Endothelial cell of umbilical vein (primary cell): Measurements from ENCODE around the gene IQGAP2. TPM values are rescaled to one million over a fixed set of nuclear protein-coding genes. Genes with fewer than 3 reads are reported as not detected.

Experiments used
- BruUV-seq: library from RNA; stranded (reverse); fragments of 400-500 nt; replicated peaks from 2 replicates; lab custom pipeline; 2021; lab: Mats Ljungman, UMichigan
- CTCF ChIA-PET: fragments of 300-600, 350-600 bp; sonication (Branson Sonifier 250); formaldehyde crosslinking; loops from one replicate; lab custom pipeline; 2021; ENCODE audit warnings: antibody characterized with exemption, inconsistent platforms; lab: Charles Lee
- POLR2A ChIA-PET: fragments of 300-600, 350-600 bp; sonication (Branson Sonifier 250); formaldehyde crosslinking; loops from one replicate; lab custom pipeline; 2021; ENCODE audit warnings: antibody characterized with exemption, inconsistent platforms; lab: Charles Lee
- DNase-seq: peaks from one replicate; pipeline ENCODE4 v3.0.0-alpha.2; 2011; ENCODE audit warnings: low read depth, low spot score
- FAIRE-seq: peaks from 2 replicates; lab custom pipeline; 2011; peaks lifted over from hg19 to GRCh38; lab: Jason Lieb, UNC
- H2AFZ ChIP-seq: 2 replicates; pipeline ENCODE4 v1.6.0; 2012; ENCODE audit warnings: low read depth, low read length, control low read depth, inconsistent platforms
- H3K27ac ChIP-seq: 2 replicates; pipeline ENCODE4 v1.5.1; 2011; ENCODE audit warnings: low read depth, mild to moderate bottlenecking, control low read depth, low read length, moderate library complexity; ENCODE audit not compliant: insufficient read depth
- H3K27me3 ChIP-seq, 2 experiments: 2 replicates each; pipeline versions ENCODE4 v1.6.0 to v1.6.1; 2011; ENCODE audit warnings: low read length in 2 of 2, mixed read lengths in 1 of 2; ENCODE audit not compliant: control insufficient read depth in 2 of 2, insufficient read depth in 2 of 2
- H3K36me3 ChIP-seq, 2 experiments: 2 replicates in 1 of 2; 3 replicates in 1 of 2; pipeline ENCODE4 v1.5.1; 2011; ENCODE audit warnings: low read length in 2 of 2, mild to moderate bottlenecking in 1 of 2, moderate library complexity in 1 of 2; ENCODE audit not compliant: control insufficient read depth in 2 of 2, insufficient read depth in 2 of 2; ENCODE audit errors: extremely low read depth in 1 of 2
- H3K4me1 ChIP-seq: 3 replicates; pipeline ENCODE4 v1.5.1; 2011; ENCODE audit warnings: mild to moderate bottlenecking, low read length; ENCODE audit not compliant: control insufficient read depth, insufficient read depth; ENCODE audit errors: extremely low read depth
- H3K4me2 ChIP-seq: 2 replicates; pipeline ENCODE4 v1.6.1; 2011; ENCODE audit warnings: low read length, control low read depth, mixed read lengths; ENCODE audit not compliant: insufficient read depth
- H3K4me3 ChIP-seq, 3 experiments: fragments of 200-600 bp in 1 of 3; sonication (generic), shearing (Covaris generic) in 1 of 3; replicated peaks in 1 of 3; 2 replicates each; pipeline ENCODE4 v1.5.1; 2011 to 2016; ENCODE audit warnings: control low read depth in 3 of 3, low read length in 3 of 3, mild to moderate bottlenecking in 2 of 3, inconsistent platforms in 1 of 3, low read depth in 1 of 3, moderate library complexity in 1 of 3; ENCODE audit not compliant: insufficient read depth in 1 of 3
- H3K79me2 ChIP-seq: 2 replicates; pipeline ENCODE4 v1.6.0; 2012; ENCODE audit warnings: low read length, inconsistent platforms; ENCODE audit not compliant: control insufficient read depth, insufficient read depth
- H3K9ac ChIP-seq: replicated peaks from 2 replicates; pipeline ENCODE3; 2011; ENCODE audit warnings: low read length, control low read depth; ENCODE audit not compliant: insufficient read depth; ENCODE audit errors: extremely low read depth
- H3K9me1 ChIP-seq: replicated peaks from 3 replicates; pipeline ENCODE4 v1.6.0; 2011; ENCODE audit warnings: mild to moderate bottlenecking, low read length; ENCODE audit not compliant: control insufficient read depth, insufficient read depth; ENCODE audit errors: extremely low read depth
- H3K9me3 ChIP-seq: replicated peaks from 2 replicates; pipeline ENCODE4 v1.5.1; 2012; ENCODE audit warnings: low read length, inconsistent platforms; ENCODE audit not compliant: control insufficient read depth, insufficient read depth
- H4K20me1 ChIP-seq: replicated peaks from 2 replicates; pipeline ENCODE3; 2011; ENCODE audit warnings: mild to moderate bottlenecking, low read length; ENCODE audit not compliant: control insufficient read depth, insufficient read depth; ENCODE audit errors: extremely low read depth
- EZH2 ChIP-seq: IDR thresholded peaks from 2 replicates; pipeline ENCODE4 v1.6.1; 2012; ENCODE audit warnings: borderline replicate concordance, low read depth, mild to moderate bottlenecking, moderate library complexity, low read length, inconsistent platforms; ENCODE audit not compliant: severe bottlenecking
- FOS ChIP-seq: IDR thresholded peaks from 2 replicates; pipeline ENCODE4 v1.6.1; 2011; ENCODE audit warnings: mild to moderate bottlenecking, low read length, moderate library complexity, borderline replicate concordance; ENCODE audit not compliant: insufficient read depth
- GATA2 ChIP-seq: IDR thresholded peaks from 2 replicates; pipeline ENCODE4 v1.7.0; 2011; ENCODE audit warnings: low read depth, mild to moderate bottlenecking, moderate library complexity, mixed read lengths, low read length; ENCODE audit not compliant: insufficient read length, insufficient read depth
- JUN ChIP-seq: IDR thresholded peaks from 2 replicates; pipeline ENCODE4 v1.6.1; 2011; ENCODE audit warnings: borderline replicate concordance, low read depth; ENCODE audit not compliant: insufficient read length, insufficient read depth
- MYC ChIP-seq: IDR thresholded peaks from one replicate; pipeline ENCODE4 v1.6.1; 2011; ENCODE audit warnings: mild to moderate bottlenecking, low read depth, low read length
- POLR2A ChIP-seq: IDR thresholded peaks from 2 replicates; pipeline ENCODE4 v1.6.1; 2012; ENCODE audit warnings: low read depth, mild to moderate bottlenecking, control low read depth, low read length
- POLR2AphosphoS5 ChIP-seq: IDR thresholded peaks from 2 replicates; pipeline ENCODE4 v1.6.1; 2012; ENCODE audit warnings: low read depth, mild to moderate bottlenecking, control low read depth, low read length, moderate library complexity; ENCODE audit not compliant: insufficient read depth
- dilution Hi-C: fragments of 300-500 bp; cut with MboI; formaldehyde crosslinking; loops from one replicate; pipeline ENCODE4 v1.15.0; 2019; ENCODE audit warnings: low sequenced_read_pairs; ENCODE audit not compliant: extremely low pct_ligation_motif_present
- intact Hi-C: fragments of 100-400 bp; cut with micrococcal nuclease; formaldehyde crosslinking; loops from one replicate; pipeline ENCODE4 v1.10.0; 2022
- polyA plus RNA-seq, 4 experiments: library from polyadenylated mRNA; depleted of rRNA in 3 of 4; stranded (reverse) in 3 of 4; unstranded in 1 of 4; fragments of >200 nt; gene quantifications; 2 replicates each; pipeline versions ENCODE4 v1.2.1 to v1.2.3, GENCODE V29; 2011 to 2012; ENCODE audit warnings: missing spikeins in 1 of 4
- total RNA-seq: library from RNA; stranded (reverse); gene quantifications from 2 replicates; pipeline ENCODE4 v1.2.3, GENCODE V29; 2021
- TF ChIP-seq, protein P1 (sequence below): IDR thresholded peaks from 2 replicates; pipeline ENCODE4 v1.6.1; 2011; ENCODE audit not compliant: insufficient read depth, insufficient read length
- TF ChIP-seq, protein P2 (sequence below), 2 donors: IDR thresholded peaks; 1 replicate in 1 of 2; 2 replicates in 1 of 2; pipeline ENCODE4 v1.5.1; 2011; ENCODE audit warnings: low read length in 2 of 2, mild to moderate bottlenecking in 2 of 2, moderate library complexity in 2 of 2, control low read depth in 1 of 2, inconsistent platforms in 1 of 2, low read depth in 1 of 2; ENCODE audit not compliant: insufficient read depth in 1 of 2; ENCODE audit errors: extremely low read depth in 1 of 2

The IQGAP2 gene
- total and polyA plus RNA-seq, 2 donors (not counting 3 experiments of a cell fraction or from before 2014, with no cell fraction given), result 4.5 to 4.7 TPM

DNA sequence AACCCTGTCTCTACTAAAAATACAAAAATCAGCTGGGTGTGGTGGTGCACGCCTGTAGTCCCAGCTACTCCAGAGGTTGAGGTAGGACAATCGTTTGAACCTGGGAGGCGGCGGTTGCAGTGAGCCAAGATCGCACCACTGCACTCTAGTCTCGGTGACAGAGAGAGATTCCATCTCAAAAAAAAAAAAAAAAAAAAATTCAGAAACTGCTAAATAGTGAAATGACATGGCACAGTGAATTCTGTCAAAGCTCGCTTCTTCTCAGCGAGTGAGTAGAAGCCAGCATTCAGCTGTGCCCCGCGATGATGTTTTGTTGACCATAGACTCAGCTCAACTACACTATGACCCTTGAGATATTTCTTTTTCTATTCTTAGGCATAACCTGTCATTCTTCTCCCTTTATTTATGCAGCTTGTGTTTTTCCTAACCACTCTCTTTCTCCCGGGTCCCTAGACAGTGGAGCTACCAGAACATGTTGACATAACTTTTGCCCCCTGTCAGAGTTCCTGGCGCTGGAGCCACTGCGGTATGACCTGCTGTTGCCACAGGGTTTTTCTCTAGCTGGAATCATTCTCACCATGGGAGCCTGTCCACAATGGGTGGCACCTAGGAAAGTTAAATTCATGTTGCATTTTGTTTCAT lies 13.5 kb upstream of the IQGAP2 start:
- intact Hi-C loops (no loop called here), dilution Hi-C loops (no loop called here)
- H3K4me3 ChIP-seq, result no peak overlapping the region
- no peak overlapping the region for H2AFZ ChIP-seq
- no peaks in the 10 kb centered on the region for H3K27me3 ChIP-seq
- no peak for DNase-seq
- H3K27ac ChIP-seq, result no peak overlapping the region
- H4K20me1 ChIP-seq, result no peaks in the 10 kb centered on the region
- no peaks in the 10 kb centered on the region for H3K9me1 ChIP-seq
- H3K36me3 ChIP-seq, result no peaks in the 10 kb centered on the region
- H3K79me2 ChIP-seq, result no peaks in the 10 kb centered on the region
- FAIRE-seq, result no peak
- BruUV-seq, result no TSS peak
- TF ChIP-seq POLR2A (no peak), JUN (no peak), GATA2 (no peak), MYC (no peak), EZH2 (no peak), POLR2AphosphoS5 (no peak), FOS (no peak)
- TF ChIP-seq, protein P1, sequence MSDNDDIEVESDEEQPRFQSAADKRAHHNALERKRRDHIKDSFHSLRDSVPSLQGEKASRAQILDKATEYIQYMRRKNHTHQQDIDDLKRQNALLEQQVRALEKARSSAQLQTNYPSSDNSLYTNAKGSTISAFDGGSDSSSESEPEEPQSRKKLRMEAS, result no peak
- TF ChIP-seq, protein P2, sequence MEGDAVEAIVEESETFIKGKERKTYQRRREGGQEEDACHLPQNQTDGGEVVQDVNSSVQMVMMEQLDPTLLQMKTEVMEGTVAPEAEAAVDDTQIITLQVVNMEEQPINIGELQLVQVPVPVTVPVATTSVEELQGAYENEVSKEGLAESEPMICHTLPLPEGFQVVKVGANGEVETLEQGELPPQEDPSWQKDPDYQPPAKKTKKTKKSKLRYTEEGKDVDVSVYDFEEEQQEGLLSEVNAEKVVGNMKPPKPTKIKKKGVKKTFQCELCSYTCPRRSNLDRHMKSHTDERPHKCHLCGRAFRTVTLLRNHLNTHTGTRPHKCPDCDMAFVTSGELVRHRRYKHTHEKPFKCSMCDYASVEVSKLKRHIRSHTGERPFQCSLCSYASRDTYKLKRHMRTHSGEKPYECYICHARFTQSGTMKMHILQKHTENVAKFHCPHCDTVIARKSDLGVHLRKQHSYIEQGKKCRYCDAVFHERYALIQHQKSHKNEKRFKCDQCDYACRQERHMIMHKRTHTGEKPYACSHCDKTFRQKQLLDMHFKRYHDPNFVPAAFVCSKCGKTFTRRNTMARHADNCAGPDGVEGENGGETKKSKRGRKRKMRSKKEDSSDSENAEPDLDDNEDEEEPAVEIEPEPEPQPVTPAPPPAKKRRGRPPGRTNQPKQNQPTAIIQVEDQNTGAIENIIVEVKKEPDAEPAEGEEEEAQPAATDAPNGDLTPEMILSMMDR (IDR thresholded peaks at IDR 0.05; ENCODE audit: extremely low read depth in 1 of 2, insufficient read depth in 1 of 2, low read depth in 1 of 2, low read length in 2 of 2), result no peak
- no peak overlapping the region for H3K9ac ChIP-seq
- ChIA-PET CTCF (no interaction called here), POLR2A (no interaction called here)
- H3K4me2 ChIP-seq, result no peak overlapping the region
- H3K4me1 ChIP-seq, result no peaks in the 10 kb centered on the region
- H3K9me3 ChIP-seq, result no peaks in the 10 kb centered on the region
